COLO668 (cell line): ENCODE results near the gene ENAM.
"Not testable (repeated sequence)": the region's sequence is repeated elsewhere in the genome, so short reads cannot be mapped to it uniquely, and the experiment has no call there.

ENCODE experiments used
- DNase-seq: peaks from one replicate; lab custom pipeline; 2025; ENCODE audit not compliant: unreplicated experiment; lab: John Stamatoyannopoulos, UW

ENAM gene

DNA sequence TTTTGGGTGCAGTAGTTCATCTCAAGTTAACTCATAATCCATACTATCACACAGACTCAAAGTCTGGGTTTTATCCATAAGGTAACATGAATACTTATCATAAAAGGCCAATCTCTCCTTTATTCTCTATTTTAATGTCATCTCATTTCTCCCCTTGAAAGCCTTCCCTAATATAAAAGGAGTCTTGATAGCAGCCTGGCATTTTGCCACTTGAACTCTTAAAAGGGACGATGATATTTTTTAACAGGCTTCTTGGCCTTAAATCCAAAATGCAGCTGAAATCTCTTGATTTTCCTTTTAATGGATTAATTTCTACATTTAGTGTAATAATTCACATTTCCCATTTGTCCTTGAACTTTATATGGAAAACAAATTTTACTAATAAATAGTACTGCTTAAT is 46.2 kb downstream of the ENAM start:
- no peak for DNase-seq

DNA sequence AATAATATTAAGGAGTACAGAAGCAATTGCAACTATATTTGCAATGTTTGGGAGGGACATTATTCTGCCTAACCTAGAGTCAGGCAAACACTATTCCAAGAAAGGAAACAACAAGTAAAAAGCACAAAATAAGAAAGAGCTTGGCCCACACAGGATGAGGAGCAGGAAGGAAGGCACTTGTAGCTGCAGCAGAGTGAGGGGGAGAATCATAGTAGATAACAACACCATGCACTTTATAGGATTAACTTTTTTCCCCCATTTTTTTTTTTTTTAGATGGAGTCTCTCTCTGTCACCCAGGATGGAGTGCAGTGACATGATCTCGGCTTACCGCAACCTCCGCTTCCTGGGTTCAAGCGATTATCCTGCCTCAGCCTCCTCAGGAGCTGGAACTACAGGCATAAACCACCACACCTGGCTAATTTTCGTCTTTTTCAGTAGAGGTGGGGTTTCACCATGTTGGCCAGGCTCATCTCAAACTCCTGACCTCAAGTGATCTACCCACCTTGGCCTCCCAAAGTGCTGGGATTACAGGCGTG is 48.1 kb downstream of the ENAM start:
- DNase-seq = no peak

DNA sequence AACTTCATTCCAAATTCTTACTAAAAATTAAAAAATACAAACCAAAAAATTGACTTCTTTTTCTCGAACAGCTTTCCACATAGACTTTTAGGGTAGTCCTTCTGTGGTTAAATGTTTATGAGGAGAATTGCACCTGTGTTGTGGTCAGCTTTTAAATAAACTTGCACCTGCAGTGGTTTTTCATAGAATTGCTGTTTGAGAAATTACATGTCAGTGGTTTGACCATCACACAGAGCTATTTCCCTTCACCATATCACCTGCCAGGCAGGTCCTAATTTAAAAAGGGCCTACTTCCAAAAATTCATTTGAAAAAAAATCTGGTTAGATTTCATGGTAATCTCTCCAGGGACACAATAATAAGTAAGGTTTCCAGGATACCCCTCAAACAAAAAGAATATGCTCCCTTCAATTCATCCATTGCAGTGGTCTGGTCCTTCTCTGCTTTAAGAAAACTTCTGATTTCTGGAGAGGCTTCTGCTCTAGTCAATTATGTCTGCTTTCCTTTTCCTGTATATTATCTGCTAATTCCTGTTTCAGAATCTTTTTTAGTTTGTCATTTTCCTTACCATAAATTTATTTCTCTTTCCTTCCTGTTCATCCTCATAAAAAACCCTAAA is 49.9 kb downstream of the ENAM start:
- DNase-seq = no peak

DNA sequence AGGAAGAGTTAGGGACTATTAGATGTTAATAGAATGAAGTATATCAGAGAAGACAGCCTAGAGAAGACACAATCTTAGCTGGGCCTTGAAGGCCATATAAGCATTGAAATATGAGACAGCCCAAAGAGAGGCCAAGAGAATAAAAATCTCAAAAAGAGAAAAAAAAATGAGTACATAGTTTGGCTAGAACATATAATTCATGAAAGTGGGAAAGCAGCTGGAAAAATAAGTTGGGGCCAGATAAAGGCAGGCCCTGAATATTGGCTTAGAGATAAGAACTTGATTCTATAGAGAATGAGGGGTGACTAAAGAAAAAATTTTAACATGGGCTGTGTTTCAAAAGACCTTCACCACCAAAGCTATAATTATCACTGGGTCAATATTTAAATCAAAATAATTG is 52.4 kb downstream of the ENAM start:
- DNase-seq = no peak

DNA sequence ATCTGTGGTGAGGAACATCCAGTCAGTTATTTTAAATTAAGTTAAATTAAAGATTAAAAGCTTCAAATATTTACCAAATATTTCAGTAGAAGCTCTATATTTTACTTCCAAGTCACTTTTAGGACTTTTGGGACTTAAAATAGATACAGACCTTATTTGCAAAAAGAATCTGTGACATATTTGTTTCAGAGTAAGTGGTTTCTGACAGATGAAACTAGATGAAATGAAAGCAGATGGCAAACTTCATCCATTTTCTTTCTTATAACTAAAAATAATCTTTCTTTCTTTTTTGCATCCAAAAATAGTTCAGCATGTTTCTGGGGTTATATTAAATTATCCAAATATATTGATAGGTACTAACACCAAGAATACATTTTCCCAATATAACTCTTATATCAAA is 53.2 kb downstream of the ENAM start:
- no peak for DNase-seq

DNA sequence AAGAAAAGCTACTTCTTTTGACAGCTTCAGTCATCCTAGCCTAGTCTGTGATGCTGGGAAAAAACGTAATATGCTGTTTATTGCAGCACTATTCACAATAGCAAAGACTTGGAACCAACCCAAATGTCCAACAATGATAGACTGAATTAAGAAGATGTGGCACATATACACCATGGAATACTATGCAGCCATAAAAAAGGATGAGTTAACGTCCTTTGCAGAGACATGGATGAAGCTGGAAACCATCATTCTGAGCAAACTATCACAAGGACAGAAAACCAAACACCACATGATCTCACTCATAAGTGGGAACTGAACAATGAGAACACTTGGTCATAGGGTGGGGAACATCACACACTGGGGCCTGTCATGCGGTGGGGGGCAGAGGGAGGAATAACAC is 53.6 kb downstream of the ENAM start:
- not testable (repeated sequence) for DNase-seq

DNA sequence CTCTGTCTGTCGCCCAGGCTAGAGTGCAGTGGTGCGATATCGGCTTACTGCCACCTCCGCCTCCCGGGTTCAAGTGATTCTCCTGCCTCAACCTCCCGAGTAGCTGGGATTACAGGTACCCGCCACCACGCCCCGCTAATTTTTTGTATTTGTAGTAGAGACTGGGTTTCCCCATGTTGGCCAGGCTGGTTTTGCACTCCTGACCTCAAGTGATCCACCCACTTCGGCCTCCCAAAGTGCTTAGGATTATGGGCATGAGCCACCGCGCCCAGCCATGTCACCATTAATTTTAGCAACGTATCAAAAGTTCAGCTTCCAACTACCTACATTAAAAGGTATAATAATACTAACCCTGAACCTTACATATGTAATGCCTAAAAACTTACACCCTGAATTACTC is 58.8 kb downstream of the ENAM start:
- no peak for DNase-seq

DNA sequence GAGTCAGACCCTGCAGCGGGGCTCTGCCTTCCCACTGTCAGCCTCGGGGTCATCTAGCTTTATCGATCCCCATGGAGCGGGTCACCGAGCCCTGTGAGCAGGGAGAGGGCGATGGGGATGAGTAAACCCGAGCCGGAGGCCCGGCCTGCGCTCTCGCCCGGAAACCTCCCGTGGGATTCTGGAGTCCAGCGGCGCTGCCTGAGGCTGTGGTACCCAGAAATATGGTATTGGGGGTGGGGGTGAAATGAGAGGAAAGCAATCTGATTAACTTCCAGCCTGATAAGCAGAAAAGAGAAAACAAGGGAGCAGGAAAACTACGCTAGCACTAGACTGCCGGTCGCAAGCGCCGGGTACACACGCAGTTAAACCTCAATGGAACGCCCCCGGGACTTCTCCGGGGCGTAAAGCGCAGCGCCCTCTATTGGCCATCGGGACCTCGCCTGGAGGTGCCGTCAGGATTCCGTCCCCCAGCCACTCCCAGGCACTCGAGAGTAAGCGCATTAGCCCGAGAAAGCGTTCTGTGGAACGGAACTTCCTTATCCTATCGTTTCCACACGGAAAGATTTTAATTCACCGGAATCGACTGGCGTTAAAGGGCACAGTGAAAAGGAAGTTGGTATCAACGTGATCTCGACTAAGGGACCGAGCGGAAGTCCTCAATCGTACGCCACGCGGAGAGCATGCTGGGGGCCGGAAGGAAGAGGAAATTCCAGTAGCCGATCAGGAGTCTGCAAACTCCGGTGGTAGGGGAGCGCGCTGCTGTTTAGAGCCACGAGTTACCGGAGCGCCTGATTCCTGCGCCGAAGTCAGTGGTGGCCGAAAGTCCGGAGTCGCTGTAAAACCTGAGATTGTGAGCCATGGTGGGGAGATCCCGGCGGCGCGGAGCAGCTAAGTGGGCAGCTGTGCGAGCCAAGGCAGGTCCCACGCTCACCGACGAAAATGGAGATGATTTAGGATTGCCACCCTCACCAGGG is 59.6 kb downstream of the ENAM start, which contains the start of gene UTP3:
UTP3 (plus strand) TSS at position 712 of the 974 bp plus-strand sequence; CDS start at position 858, 146 bp downstream.
- peak; percentile 97 for DNase-seq

DNA sequence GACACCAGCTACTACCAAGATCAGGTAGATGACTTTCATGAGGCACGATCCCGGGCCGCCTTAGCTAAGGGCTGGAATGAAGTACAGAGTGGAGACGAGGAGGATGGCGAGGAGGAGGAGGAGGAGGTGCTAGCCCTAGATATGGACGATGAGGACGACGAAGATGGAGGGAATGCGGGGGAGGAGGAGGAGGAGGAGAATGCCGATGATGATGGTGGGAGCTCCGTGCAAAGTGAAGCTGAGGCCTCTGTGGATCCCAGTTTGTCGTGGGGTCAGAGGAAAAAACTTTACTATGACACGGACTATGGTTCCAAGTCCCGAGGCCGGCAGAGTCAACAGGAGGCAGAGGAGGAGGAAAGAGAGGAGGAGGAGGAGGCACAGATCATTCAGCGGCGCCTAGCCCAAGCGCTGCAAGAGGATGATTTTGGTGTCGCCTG is 60.3 kb downstream of the ENAM start:
- no peak for DNase-seq

DNA sequence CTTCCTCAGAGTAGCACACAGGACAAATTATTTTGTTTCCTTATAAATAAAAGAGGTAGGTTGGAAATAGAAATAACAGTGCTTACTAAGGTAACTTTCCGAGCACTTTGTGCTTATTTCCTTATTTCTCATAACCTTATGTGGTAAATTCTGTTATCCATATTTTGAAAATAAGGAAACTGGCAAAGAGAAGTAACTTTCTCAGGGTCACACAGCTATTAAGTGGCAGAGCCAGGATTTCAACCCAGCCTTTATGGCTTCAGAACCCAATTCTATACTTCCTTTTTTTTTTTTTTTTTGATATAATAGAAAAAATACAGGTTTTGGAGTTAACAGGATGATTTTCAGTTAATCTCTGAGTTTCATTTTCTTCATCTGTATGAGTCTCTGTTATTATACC is 63.1 kb downstream of the ENAM start:
- no peak for DNase-seq

DNA sequence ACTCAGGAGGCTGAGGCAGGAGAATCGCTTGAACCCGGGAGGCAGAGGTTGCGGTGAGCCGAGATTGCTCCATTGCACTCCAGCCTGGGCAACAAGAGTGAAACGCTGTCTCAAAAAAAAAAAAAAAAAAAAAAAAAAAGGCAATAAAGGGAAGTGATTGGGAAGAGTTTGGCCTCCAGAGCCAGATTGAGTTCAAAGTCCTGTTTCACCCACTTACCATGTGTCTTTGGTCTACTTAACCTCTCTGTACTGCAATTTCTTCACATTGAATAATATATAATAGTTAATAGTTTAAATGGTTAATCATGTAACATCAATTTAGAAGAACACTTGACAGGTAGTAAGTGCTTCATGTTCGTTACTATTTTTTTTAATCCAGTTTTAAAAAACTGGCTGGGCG is 66.1 kb downstream of the ENAM start:
- not testable (repeated sequence) for DNase-seq
